CD8-positive, alpha-beta memory T cell (primary cell): Measurements from ENCODE around the gene PMAIP1. TPM values are rescaled to one million over a fixed set of nuclear protein-coding genes. Genes with fewer than 3 reads are reported as not detected.
"Not testable (repeated sequence)": the region's sequence is repeated elsewhere in the genome, so short reads cannot be mapped to it uniquely, and the experiment has no call there.

ENCODE experiments used
- CTCF ChIA-PET: fragments of 350-600 bp; sonication (Branson Sonifier 250); formaldehyde crosslinking; loops from one replicate; lab custom pipeline; 2021; ENCODE audit warnings: antibody characterized with exemption; lab: Charles Lee
- POLR2A ChIA-PET: fragments of 350-600 bp; sonication (Branson Sonifier 250); formaldehyde crosslinking; loops from one replicate; lab custom pipeline; 2021; ENCODE audit warnings: antibody characterized with exemption; lab: Charles Lee
- DNase-seq, 5 donors: peaks; one replicate each; pipeline versions ENCODE4 v3.0.0 to v3.0.0-alpha.2; 2020 to 2022; ENCODE audit warnings: mixed read lengths in 1 of 5
- H3K27ac ChIP-seq: one replicate; pipeline ENCODE4 v1.7.0; 2013; ENCODE audit warnings: low read depth, mild to moderate bottlenecking, low read length, moderate library complexity
- H3K27me3 ChIP-seq: 2 replicates; pipeline ENCODE4 v1.7.0; 2013; ENCODE audit warnings: low read length, mild to moderate bottlenecking; ENCODE audit not compliant: insufficient read depth, poor library complexity, severe bottlenecking
- H3K36me3 ChIP-seq: 2 replicates; pipeline ENCODE4 v1.7.0; 2013; ENCODE audit warnings: mild to moderate bottlenecking, low read length, moderate library complexity; ENCODE audit not compliant: insufficient read depth
- H3K4me1 ChIP-seq: 2 replicates; pipeline ENCODE4 v1.7.0; 2013; ENCODE audit warnings: mild to moderate bottlenecking, low read length, moderate library complexity; ENCODE audit not compliant: insufficient read depth
- H3K4me3 ChIP-seq: 2 replicates; pipeline ENCODE4 v1.7.0; 2013; ENCODE audit warnings: mild to moderate bottlenecking, low read length
- H3K9me3 ChIP-seq: 2 replicates; pipeline ENCODE4 v1.7.0; 2013; ENCODE audit warnings: mild to moderate bottlenecking, low read length
- H3K27ac Mint-ChIP-seq, 8 donors: one replicate each; pipeline ENCODE4 v1.8.0; 2020 to 2021; ENCODE audit warnings: mixed read lengths in 8 of 8, mild to moderate bottlenecking in 6 of 8, inconsistent platforms in 3 of 8, moderate library complexity in 3 of 8
- H3K27me3 Mint-ChIP-seq, 2 donors: one replicate each; pipeline ENCODE4 v1.8.0; 2020 to 2021; ENCODE audit warnings: mixed read lengths in 2 of 2, mild to moderate bottlenecking in 1 of 2, moderate library complexity in 1 of 2
- H3K36me3 Mint-ChIP-seq, 3 donors: one replicate each; pipeline ENCODE4 v1.8.0; 2020 to 2021; ENCODE audit warnings: mixed read lengths in 3 of 3, inconsistent platforms in 1 of 3, mild to moderate bottlenecking in 1 of 3
- H3K4me1 Mint-ChIP-seq, 3 donors: one replicate each; pipeline ENCODE4 v1.8.0; 2020 to 2021; ENCODE audit warnings: mixed read lengths in 3 of 3, inconsistent platforms in 1 of 3, mild to moderate bottlenecking in 1 of 3
- H3K4me3 Mint-ChIP-seq, 7 donors: one replicate each; pipeline ENCODE4 v1.8.0; 2020 to 2021; ENCODE audit warnings: mixed read lengths in 7 of 7, mild to moderate bottlenecking in 6 of 7, moderate library complexity in 4 of 7, inconsistent platforms in 2 of 7
- H3K9me3 Mint-ChIP-seq, 5 donors: one replicate each; pipeline ENCODE4 v1.8.0; 2020 to 2022; ENCODE audit warnings: mixed read lengths in 5 of 5, mild to moderate bottlenecking in 3 of 5, moderate library complexity in 2 of 5, inconsistent platforms in 1 of 5
- polyA plus RNA-seq: library from polyadenylated mRNA; unstranded; fragments of 300-500 nt; fragmentation: Illumina TruSeq; gene quantifications from one replicate; pipeline ENCODE4 v1.2.3, GENCODE V29; 2021
- total RNA-seq, 2 experiments: library from RNA; stranded (reverse); gene quantifications; one replicate each; pipeline ENCODE4 v1.2.3, GENCODE V29; 2021

PMAIP1 gene
- total and polyA plus RNA-seq, 3 experiments from 2014 or later = 15.0 to 83.6 (median 82.8) TPM

- CTCF ChIA-PET = no interaction called here
- POLR2A ChIA-PET = no interaction called here
Measured at GRCh38 chr18:59876310-59876626, 23.5 kb upstream of the PMAIP1 start.

DNA sequence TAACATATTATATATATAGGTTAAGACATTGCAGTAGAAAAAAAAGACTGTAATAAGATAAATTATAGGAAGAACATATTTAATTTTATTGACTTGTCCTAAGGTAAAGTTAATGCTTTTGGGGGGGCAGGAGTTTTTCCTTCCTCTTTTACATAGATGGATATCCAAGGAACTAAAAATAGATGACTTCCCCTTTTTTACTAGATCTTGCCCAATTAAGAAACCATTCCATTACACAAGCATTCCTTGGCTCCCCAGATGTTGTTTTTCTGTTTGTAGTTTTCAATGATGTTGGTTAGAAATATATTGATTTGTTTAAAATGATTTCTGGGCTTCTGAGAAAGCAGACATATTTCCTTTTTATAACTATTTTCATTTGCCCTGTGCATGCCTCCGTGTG lies 22.4 kb upstream of the PMAIP1 start:
- H3K27me3 Mint-ChIP-seq = peaks cover 1 to 9% of the 10 kb centered on the region in 2 donors
- H3K4me1 Mint-ChIP-seq = peaks cover 9 to 13% (median 10%) of the 10 kb centered on the region in 3 donors
- Histone ChIP-seq H3K27me3 (no peaks in the 10 kb centered on the region), H3K9me3 (no peaks in the 10 kb centered on the region), H3K4me1 (peaks cover 8% of the 10 kb centered on the region), H3K36me3 (no peaks in the 10 kb centered on the region), H3K4me3 (no peak overlapping the region), H3K27ac (no peak overlapping the region)
- no peak overlapping the region for H3K4me3 Mint-ChIP-seq
- no peak for DNase-seq
- no peaks in the 10 kb centered on the region for H3K36me3 Mint-ChIP-seq
- CTCF ChIA-PET = no interaction called here
- no peak overlapping the region for H3K27ac Mint-ChIP-seq
- POLR2A ChIA-PET = no interaction called here
- no peaks in the 10 kb centered on the region for H3K9me3 Mint-ChIP-seq

More at GRCh38 chr18:59876310-59876626, 23.5 kb upstream of the PMAIP1 start:
- Histone ChIP-seq H3K4me3 (no peak overlapping the region), H3K36me3 (no peaks in the 10 kb centered on the region), H3K4me1 (no peaks in the 10 kb centered on the region), H3K27me3 (no peaks in the 10 kb centered on the region), H3K27ac (no peak overlapping the region), H3K9me3 (no peaks in the 10 kb centered on the region)
- no peaks in the 10 kb centered on the region for H3K36me3 Mint-ChIP-seq
- H3K27me3 Mint-ChIP-seq = peaks cover 1 to 9% of the 10 kb centered on the region in 2 donors
- H3K4me3 Mint-ChIP-seq = no peak overlapping the region
- no peaks in the 10 kb centered on the region for H3K9me3 Mint-ChIP-seq
- no peak overlapping the region for H3K27ac Mint-ChIP-seq
- no peak for DNase-seq
- peaks cover 0 to 3% (median 0%) of the 10 kb centered on the region in 3 donors for H3K4me1 Mint-ChIP-seq

DNA sequence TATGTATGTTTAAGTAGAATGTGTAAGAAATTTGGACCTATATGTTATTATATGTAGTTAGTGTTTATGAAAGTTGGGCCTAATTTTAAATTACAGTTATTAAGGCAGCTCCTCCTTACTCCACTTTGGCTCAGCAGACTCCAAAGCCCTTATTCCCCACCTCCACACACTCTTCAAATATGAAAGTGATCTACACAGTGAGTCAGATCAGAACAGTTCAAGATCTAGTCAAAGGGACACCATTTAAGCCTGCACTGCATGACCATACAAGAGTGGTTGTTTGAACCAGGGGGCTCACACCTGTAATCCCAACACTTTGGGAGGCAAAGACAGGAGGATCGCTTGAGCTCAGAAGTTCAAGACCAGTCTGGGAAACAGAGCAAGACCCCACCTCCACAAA lies 21.2 kb upstream of the PMAIP1 start:
- H3K9me3 ChIP-seq = no peaks in the 10 kb centered on the region
- peaks cover 11% of the 10 kb centered on the region for H3K4me1 ChIP-seq
- Mint-ChIP-seq H3K27ac (no peak overlapping the region), H3K4me3 (no peak overlapping the region), H3K4me1 (peaks cover 11 to 21% (median 20%) of the 10 kb centered on the region in 3 donors), H3K9me3 (no peaks in the 10 kb centered on the region), H3K27me3 (peaks cover 1 to 8% of the 10 kb centered on the region in 2 donors), H3K36me3 (no peaks in the 10 kb centered on the region)
- DNase-seq = no peak
- no peak overlapping the region for H3K27ac ChIP-seq
- ChIA-PET POLR2A (no interaction called here), CTCF (no interaction called here)
- H3K36me3 ChIP-seq = no peaks in the 10 kb centered on the region
- H3K4me3 ChIP-seq = no peak overlapping the region
- no peaks in the 10 kb centered on the region for H3K27me3 ChIP-seq

DNA sequence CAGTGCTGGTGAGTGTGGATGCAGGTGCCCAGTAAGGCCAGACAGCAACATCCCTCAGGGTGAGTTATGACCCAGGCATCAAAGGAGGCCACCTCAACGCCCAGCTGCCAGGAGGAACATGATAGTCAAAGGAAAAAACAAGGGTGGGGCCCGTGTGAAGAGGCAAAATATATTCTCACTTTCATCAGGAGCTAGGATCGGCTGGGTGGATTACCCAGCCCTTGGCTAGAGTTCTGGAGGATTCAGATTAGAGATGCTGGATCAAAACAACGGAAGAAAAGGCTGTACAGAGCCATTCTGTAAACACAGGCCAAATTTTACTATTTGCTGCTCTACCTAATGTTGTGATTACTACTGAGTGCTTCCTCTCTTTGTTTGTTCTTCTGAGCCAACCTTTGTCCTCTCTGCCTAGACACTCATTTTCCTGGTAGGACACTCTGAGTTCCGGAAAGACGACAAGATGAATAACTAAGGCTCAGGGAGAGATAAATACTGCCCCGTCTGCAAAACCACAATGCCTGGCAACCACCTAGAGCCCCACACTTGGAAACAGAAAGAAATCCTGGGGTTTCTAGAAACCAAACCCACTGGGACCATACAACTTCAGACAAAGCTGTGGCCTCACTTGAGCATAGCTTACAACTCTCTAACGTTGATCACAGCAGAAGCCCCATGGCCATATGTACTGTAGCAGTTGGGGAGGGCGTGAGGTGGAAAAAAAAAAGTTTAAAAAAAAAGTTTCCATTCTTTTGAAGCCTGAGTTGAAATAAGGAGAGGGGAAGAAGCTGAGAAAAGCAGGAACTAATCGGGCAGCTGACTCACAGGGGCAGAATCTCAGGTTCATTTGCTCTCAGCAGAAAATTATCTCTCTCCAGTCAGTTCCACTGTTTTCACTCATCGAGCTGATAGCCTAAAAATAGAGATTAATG lies 17.8 kb upstream of the PMAIP1 start:
- Mint-ChIP-seq H3K27ac (peak overlapping the region in 3 of 8 donors; percentile 34 to 69 (median 51)), H3K9me3 (no peaks in the 10 kb centered on the region), H3K36me3 (no peaks in the 10 kb centered on the region), H3K4me1 (peaks cover 23 to 35% (median 31%) of the 10 kb centered on the region in 3 donors), H3K27me3 (no peaks in the 10 kb centered on the region), H3K4me3 (peak overlapping the region in 1 of 7 donors; percentile 13)
- Histone ChIP-seq H3K36me3 (no peaks in the 10 kb centered on the region), H3K4me3 (no peak overlapping the region), H3K27me3 (no peaks in the 10 kb centered on the region), H3K27ac (no peak overlapping the region), H3K4me1 (peaks cover 22% of the 10 kb centered on the region), H3K9me3 (no peaks in the 10 kb centered on the region)
- no peak for DNase-seq
- ChIA-PET CTCF (interaction anchor here (1.0 kb wide), 1 partner anchor 19 kb away, joined by 3 read pairs; no protein-coding TSS in a partner anchor), POLR2A (interaction anchor here (0.9 kb wide), 1 partner anchor 18 kb away, joined by 3 read pairs; the partner anchor contains the start of gene PMAIP1)

GRCh38 chr18:59884351-59884750 lies 15.4 kb upstream of the PMAIP1 start:
- no peaks in the 10 kb centered on the region for H3K9me3 ChIP-seq
- Mint-ChIP-seq H3K36me3 (no peaks in the 10 kb centered on the region), H3K4me1 (peaks cover 23 to 35% (median 31%) of the 10 kb centered on the region in 3 donors), H3K4me3 (no peak overlapping the region), H3K27ac (no peak overlapping the region), H3K27me3 (no peaks in the 10 kb centered on the region), H3K9me3 (no peaks in the 10 kb centered on the region)
- peaks cover 22% of the 10 kb centered on the region for H3K4me1 ChIP-seq
- no peak for DNase-seq
- ChIA-PET CTCF (no interaction called here), POLR2A (no interaction called here)
- no peaks in the 10 kb centered on the region for H3K36me3 ChIP-seq
- no peak overlapping the region for H3K4me3 ChIP-seq
- no peaks in the 10 kb centered on the region for H3K27me3 ChIP-seq
- H3K27ac ChIP-seq = no peak overlapping the region

- Mint-ChIP-seq H3K9me3 (no peaks in the 10 kb centered on the region), H3K4me1 (peaks cover 23 to 35% (median 31%) of the 10 kb centered on the region in 3 donors), H3K4me3 (peak overlapping the region; percentile 12 to 77 (median 59)), H3K27me3 (no peaks in the 10 kb centered on the region), H3K27ac (peak overlapping the region in 6 of 8 donors; percentile 54 to 86 (median 78)), H3K36me3 (no peaks in the 10 kb centered on the region)
- peaks cover 22% of the 10 kb centered on the region for H3K4me1 ChIP-seq
- H3K36me3 ChIP-seq = no peaks in the 10 kb centered on the region
- ChIA-PET CTCF (no interaction called here), POLR2A (interaction anchor here (0.9 kb wide), 1 partner anchor 15 kb away, joined by 6 read pairs; no protein-coding TSS in a partner anchor)
- H3K9me3 ChIP-seq = no peaks in the 10 kb centered on the region
- H3K27ac ChIP-seq = no peak overlapping the region
- H3K4me3 ChIP-seq = no peak overlapping the region
- DNase-seq = peak in 1 of 5 donors; percentile 8
- no peaks in the 10 kb centered on the region for H3K27me3 ChIP-seq
Measured at GRCh38 chr18:59885579-59886163, 14.1 kb upstream of the PMAIP1 start.

DNA sequence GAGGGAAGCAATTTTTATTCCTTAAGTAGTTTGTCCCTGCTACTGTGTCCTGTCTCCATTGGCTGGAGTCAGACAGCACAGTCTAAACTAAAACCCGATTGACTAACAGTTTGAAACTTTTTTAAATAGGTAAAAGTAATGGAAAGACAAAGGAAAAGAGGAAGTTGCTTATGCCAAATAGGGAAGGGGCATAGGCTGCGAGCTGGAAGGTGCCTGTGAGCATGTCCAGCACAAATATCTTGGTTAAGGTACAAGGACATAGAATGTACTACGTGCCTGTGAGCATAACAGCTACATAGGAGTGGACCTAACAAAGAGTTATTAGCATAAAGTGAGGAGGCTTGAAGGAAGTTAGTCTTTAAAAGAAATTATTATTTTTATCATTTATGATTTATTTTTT lies 13.4 kb upstream of the PMAIP1 start:
- H3K4me1 Mint-ChIP-seq = peaks cover 23 to 35% (median 31%) of the 10 kb centered on the region in 3 donors
- H3K4me3 ChIP-seq, H3K27me3 Mint-ChIP-seq, H3K9me3 ChIP-seq, H3K9me3 Mint-ChIP-seq, H3K36me3 ChIP-seq, DNase-seq, H3K27ac Mint-ChIP-seq, H3K27ac ChIP-seq, POLR2A ChIA-PET, H3K36me3 Mint-ChIP-seq, H3K4me3 Mint-ChIP-seq, CTCF ChIA-PET, H3K27me3 ChIP-seq: not testable (repeated sequence)
- H3K4me1 ChIP-seq = peaks cover 22% of the 10 kb centered on the region

- Mint-ChIP-seq H3K4me1 (no peaks in the 10 kb centered on the region), H3K4me3 (no peak overlapping the region), H3K27me3 (no peaks in the 10 kb centered on the region), H3K36me3 (no peaks in the 10 kb centered on the region), H3K9me3 (no peaks in the 10 kb centered on the region), H3K27ac (no peak overlapping the region)
- H3K27me3 ChIP-seq = no peaks in the 10 kb centered on the region
- no peak overlapping the region for H3K27ac ChIP-seq
- H3K4me1 ChIP-seq = no peaks in the 10 kb centered on the region
- H3K9me3 ChIP-seq = no peaks in the 10 kb centered on the region
- no peak overlapping the region for H3K4me3 ChIP-seq
- DNase-seq = no peak
- H3K36me3 ChIP-seq = no peaks in the 10 kb centered on the region
- CTCF ChIA-PET = interaction anchor here (1.6 kb wide), 1 partner anchor 13 kb away, joined by 3 read pairs; no protein-coding TSS in a partner anchor
- POLR2A ChIA-PET = no interaction called here
Measured at GRCh38 chr18:59892123-59892522, 7.7 kb upstream of the PMAIP1 start.
